SKM-1 treated with dmso at 0.1 percent for 144 hours (cell line): ENCODE measurements around the gene CST3.
"Not testable (repeated sequence)": the region's sequence is repeated elsewhere in the genome, so short reads cannot be mapped to it uniquely, and the experiment has no call there.

Experiments used
- DNase-seq: peaks from one replicate; lab custom pipeline; 2025; ENCODE audit not compliant: unreplicated experiment; lab: John Stamatoyannopoulos, UW

CST3 gene

DNA sequence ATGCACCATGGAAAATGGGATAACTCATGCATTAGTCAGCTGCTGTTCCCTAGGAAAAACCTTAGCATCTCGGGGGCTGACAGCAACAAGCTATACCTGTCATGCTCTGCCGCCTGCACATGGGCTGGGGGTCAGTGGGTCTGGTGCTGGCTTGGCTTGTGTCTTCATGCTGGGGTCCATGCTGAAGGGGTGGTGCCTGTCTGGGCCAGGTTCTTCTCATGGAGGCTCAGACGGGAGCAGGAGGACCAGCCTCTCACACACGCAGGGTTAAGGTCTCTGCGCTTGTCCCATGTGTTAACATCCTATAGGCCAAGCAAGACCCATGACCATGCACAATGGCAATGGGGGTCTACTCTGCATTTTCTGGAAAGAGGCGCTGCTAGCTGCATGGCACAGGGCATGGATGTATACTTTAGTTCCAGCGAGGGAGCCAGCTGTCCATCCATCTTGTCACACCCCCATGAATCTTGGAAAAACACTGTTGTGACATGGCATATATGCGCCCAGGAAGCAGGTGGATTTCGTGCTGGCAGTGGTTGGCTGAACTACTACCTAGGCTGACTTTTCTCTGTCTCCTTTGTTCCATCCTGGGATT is 24.6 kb upstream of the CST3 start:
- DNase-seq = no peak

GRCh38 chr20:23661002-23661429 is 23.3 kb upstream of the CST3 start:
- no peak for DNase-seq

DNA sequence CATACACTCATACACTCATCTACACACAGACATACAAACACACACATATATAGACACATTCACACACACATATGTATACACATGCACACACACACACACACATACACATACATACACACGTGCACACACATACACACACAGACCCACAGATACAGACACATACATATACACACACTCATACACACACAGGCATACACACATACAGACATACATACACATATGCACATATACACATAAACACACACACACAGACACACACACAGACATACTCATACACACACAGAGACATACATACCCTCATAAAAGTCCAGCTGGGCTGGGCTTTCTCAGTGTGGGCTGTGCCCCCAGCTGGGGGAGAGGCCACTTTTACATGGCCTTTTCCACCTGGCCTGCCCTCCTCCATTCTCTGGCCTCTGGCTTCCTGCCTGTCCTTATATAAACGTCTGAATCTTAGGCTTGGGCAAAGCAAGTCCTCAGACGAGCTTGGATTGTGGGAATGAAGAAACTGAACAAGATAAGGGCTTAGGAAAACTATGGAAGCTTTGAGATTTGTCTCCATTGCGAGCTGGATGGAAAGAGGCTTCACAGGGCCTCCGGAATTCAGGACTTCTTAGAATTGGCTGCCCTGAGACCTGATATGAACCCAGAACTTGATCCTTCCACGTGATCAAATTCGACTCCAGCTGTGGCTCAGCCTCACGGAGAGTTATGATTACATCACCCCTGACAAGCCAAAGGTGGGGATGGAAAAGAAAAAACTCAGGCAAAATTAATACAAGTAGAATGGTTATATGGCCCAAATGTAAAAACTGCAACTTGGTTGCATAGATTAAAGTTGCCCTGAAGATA is 22.5 kb upstream of the CST3 start:
- DNase-seq = no peak

DNA sequence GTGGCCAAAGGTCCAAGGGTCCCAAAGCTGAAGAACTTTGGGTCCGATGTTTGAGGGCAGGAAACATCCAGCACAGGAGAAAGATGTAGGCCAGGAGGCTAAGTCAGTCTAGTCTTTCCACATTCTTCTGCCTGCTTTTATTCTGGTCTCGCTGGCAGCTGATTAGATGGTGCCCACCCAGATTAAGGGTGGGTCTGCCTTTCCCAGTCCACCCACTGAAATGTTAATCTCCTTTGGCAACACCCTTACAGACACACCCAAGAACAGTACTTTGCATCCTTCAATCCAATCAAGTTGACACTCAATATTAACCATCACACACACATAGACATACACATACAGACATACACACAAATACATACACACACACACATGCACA is 21.8 kb upstream of the CST3 start:
- DNase-seq = not testable (repeated sequence)

DNA sequence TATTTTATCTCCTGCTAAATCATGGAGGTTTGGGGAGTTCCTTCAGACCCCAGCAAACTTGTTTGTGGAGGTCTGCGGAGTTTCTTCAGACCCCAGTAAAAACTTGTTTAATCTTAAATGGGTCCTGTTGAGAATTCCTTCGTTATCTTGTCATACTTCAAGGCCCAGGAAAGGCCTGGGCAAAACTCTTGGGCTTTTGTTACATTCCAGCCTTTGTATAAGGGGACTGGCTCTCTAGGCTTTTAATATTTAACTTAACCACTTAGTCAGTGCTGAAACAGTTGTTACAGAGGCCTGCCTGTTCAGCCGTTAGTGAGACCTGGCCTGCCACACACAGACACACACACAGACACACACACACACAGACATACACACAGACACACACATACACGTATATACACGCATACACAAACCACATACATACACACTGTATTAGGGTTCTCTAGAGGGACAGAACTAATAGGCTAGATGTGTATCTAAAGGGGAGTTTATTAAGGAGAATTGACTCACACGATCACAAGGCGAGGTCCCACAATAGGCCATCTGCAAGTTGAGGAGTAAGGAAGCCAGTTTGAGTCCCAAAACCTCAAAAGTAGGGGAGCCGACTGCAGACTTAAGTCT is 21.3 kb upstream of the CST3 start:
- no peak for DNase-seq

GRCh38 chr20:23658336-23658735 is 20.6 kb upstream of the CST3 start:
- no peak for DNase-seq

DNA sequence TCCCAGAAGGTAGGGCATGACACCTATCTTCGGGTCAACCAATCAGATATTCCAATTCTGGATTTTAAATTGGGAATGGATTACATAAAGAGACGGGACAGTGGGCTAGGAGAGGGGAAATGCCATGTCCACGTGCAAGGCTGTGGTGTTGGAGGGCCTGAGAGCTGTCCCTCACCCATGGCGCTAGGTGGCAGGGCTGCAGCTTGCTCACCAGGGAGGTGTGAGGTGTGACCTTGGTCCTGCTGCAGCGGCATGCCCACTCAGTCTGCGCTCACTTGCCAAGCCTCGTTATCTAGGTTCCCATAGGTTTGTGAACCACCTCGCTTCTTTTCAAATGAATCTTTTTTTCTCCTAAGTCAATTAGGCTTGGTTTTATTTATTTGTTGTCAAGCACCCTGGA is 19.4 kb upstream of the CST3 start:
- no peak for DNase-seq

- no peak for DNase-seq
Observed at GRCh38 chr20:23656372-23656771, 18.6 kb upstream of the CST3 start.

DNA sequence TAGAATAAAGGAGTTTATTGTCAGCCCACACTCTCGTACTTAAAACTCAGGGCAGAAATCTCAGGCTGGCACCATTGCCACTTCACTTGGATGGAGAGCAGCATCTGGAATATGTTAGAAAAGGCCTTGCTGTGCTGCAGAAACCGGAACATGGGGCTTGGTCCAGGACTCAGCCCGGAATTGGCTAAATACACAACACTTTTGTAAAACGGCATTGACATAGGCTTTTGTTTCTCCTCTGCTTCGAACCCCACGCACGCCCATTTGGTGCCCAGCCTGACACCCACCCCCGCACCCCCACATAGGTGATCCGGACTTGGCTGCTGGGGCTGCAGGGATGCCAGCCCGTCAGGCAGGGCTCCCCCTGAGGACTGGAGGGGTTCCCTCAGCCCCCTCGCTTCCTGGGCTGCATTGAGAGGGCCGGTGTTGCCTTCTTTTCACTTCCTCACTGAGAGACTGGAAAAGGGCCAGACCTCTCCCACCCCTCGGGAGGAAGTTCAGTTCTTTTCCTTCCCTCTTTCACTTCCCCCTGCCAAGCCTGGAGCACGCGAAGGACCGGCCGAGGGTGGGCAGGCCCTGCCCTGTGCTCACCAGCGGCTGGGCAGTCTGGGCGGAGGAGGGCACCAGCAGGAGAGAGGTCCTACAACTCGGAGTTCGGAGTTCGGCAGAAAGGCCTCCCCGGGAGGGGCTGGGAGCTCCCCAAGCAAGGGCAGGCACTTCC is 17.9 kb upstream of the CST3 start:
- DNase-seq = peak; percentile 79

GRCh38 chr20:23654717-23655116 is 17.0 kb upstream of the CST3 start:
- DNase-seq = no peak

DNA sequence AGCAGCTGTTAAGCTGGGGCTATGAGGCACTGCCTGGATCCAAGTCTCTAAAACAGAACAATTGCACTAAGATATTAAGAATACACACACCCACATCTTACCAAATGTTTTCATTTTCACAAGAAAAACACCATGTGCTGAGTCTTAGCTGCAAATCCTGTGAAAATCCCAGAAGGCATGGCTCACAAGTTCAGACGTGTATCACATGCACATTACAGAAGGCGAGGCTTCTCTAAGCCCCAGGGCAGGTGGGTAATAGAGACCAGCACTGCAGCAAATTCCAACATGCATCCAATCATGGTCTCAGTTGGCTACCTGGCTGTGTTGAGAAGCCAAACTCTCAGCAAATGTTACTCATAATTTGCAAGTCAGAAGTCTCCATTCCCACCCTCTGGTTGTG is 16.2 kb upstream of the CST3 start:
- no peak for DNase-seq

- DNase-seq = no peak
Observed at GRCh38 chr20:23653400-23653938, 15.7 kb upstream of the CST3 start.

- no peak for DNase-seq
Observed at GRCh38 chr20:23652926-23653325, 15.2 kb upstream of the CST3 start.

GRCh38 chr20:23652371-23652770 is 14.6 kb upstream of the CST3 start:
- DNase-seq = no peak

DNA sequence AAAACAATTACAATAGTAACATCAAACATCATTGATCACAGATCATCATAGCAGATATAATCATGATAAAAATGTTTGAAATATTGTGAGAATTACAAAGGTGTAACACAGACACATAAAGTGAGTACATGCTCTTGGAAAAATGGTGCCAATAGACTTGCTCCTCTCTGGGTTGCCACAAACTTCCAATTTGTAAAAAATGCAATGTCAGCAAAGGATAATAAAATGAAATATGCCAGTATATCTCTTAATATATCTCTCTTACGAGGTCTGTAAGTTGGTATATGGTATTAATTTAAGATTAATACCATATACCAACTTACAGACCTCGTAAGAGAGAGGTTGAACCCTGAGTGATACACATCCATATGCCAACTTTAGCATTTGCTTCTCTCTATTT is 13.4 kb upstream of the CST3 start:
- no peak for DNase-seq

GRCh38 chr20:23649830-23650417 is 12.2 kb upstream of the CST3 start:
- DNase-seq = no peak

GRCh38 chr20:23649242-23649641 is 11.5 kb upstream of the CST3 start:
- no peak for DNase-seq

DNA sequence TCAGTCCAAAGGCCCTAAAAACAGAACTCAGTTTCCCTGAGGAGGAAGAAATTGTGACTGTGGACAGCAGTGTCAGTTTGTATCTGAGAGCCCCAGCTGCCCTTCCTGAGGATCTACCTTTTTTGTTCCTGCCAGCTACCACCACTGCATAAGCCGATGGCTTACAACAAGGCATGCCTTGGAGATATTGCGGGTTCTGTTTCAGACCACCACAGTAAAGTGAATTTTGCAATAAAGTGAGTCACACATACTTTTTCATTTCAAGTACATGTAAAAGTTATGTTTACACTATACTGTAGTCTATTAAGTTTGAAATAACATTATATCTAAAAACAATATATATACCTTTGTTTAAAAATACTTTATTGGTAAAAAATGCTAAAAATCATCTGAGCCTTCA is 9.6 kb upstream of the CST3 start:
- no peak for DNase-seq

GRCh38 chr20:23646106-23646873 is 8.5 kb upstream of the CST3 start:
- DNase-seq = no peak

DNA sequence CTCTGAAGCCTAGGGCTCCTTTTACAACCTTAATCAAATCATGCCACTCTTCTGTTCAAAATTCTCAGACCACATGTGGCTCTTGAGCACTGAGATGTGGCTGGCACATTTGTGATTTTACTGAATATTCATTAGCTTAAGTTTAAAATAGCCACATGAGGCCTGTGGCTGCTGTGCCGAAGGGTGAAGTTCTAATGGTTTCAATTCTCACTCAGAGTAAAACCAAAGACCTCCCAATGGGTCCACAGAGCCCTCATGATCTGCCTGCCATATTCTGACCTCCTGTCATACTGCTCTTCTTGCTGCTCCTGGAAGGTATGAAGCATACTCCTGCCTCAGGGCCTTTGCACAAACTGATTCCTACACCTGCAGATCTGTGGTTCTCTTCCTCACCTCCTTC is 7.8 kb upstream of the CST3 start:
- no peak for DNase-seq
